ENCODE results near the gene TBX3.

The TBX3 gene

DNA sequence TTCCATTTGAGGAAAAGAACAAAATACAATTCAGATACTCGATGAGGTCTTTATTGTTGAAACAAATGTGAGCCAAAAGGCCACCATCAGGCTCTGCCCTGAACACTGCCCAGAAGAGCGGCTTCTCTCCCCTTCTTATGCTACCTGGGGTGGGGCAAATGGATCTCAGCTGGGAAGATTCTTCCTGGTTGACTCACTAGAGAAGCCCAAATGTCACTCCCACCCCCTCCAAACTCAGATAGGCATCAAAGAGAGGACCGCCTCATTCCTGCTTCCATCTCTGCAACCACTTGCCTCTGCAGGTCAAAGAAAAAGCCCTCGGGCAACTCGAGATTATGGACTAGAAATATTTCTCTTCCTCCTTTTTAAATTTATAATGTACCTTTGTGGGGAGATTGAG lies 55.8 kb downstream of the TBX3 start:
- POLR2A ChIA-PET = no interaction called here
- peaks cover 0 to 11% (median 0%) of the 10 kb centered on the region in 5 experiments for H3K27me3 ChIP-seq (replicated peaks in 2 of 5; ENCODE audit: control insufficient read depth in 4 of 5, insufficient read depth in 5 of 5, low read length in 4 of 5)
- H3K36me3 ChIP-seq (ENCODE audit: control insufficient read depth in 4 of 4, insufficient read depth in 4 of 4, low read length in 3 of 4) = no peaks in the 10 kb centered on the region
- no peak overlapping the region for H3K4me3 ChIP-seq (ENCODE audit: control insufficient read depth in 1 of 7, extremely low read depth in 1 of 7, insufficient read depth in 4 of 7, low read depth in 2 of 7, low read length in 6 of 7)
- 56% methylated on average over 2 of the region's 5 CpGs for WGBS (ENCODE audit: insufficient coverage)
- no peak for DNase-seq
- H3K9me3 ChIP-seq (ENCODE audit: control extremely low read depth in 1 of 5, control insufficient read depth in 4 of 5, insufficient read depth in 2 of 5, low read depth in 1 of 5, low read length in 4 of 5) = no peaks in the 10 kb centered on the region
- CTCF ChIA-PET = no interaction called here
- H3K27ac ChIP-seq (ENCODE audit: insufficient read depth in 1 of 2, low read depth in 1 of 2, low read length in 2 of 2, poor library complexity in 1 of 2, severe bottlenecking in 2 of 2) = no peak overlapping the region
- no peaks in the 10 kb centered on the region for H3K4me1 ChIP-seq (ENCODE audit: control extremely low read depth in 1 of 4, control insufficient read depth in 4 of 4, insufficient read depth in 4 of 4, low read length in 3 of 4)

DNA sequence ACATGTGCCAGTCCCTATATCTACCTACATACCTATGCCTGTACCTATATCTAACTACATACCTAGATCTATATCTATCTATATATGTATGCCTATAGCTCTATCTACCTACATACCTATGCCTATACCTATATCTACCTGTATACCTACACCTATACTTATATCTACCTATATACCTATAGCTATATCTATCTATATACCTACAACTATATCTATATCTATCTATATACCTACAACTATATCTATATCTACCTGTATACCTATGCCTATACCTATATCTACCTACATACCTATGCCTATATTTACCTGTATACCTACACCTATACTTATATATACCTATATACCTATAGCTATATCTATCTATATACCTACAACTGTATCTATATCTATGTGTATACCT lies 56.6 kb downstream of the TBX3 start:
- no peaks in the 10 kb centered on the region for H3K36me3 ChIP-seq (ENCODE audit: control insufficient read depth in 4 of 4, insufficient read depth in 4 of 4, low read length in 3 of 4)
- ChIA-PET CTCF (no interaction called here), POLR2A (no interaction called here)
- H3K27ac ChIP-seq (ENCODE audit: insufficient read depth in 1 of 2, low read depth in 1 of 2, low read length in 2 of 2, poor library complexity in 1 of 2, severe bottlenecking in 2 of 2) = no peak overlapping the region
- H3K27me3 ChIP-seq (replicated peaks in 2 of 5; ENCODE audit: control insufficient read depth in 4 of 5, insufficient read depth in 5 of 5, low read length in 4 of 5) = peaks cover 0 to 11% (median 0%) of the 10 kb centered on the region in 5 experiments
- DNase-seq = no peak
- H3K4me1 ChIP-seq (ENCODE audit: control extremely low read depth in 1 of 4, control insufficient read depth in 4 of 4, insufficient read depth in 4 of 4, low read length in 3 of 4) = no peaks in the 10 kb centered on the region
- H3K4me3 ChIP-seq (ENCODE audit: control insufficient read depth in 1 of 7, extremely low read depth in 1 of 7, insufficient read depth in 4 of 7, low read depth in 2 of 7, low read length in 6 of 7) = no peak overlapping the region
- no peaks in the 10 kb centered on the region for H3K9me3 ChIP-seq (ENCODE audit: control extremely low read depth in 1 of 5, control insufficient read depth in 4 of 5, insufficient read depth in 2 of 5, low read depth in 1 of 5, low read length in 4 of 5)

GRCh38 chr12:114625294-114625851 lies 58.6 kb downstream of the TBX3 start:
- no peaks in the 10 kb centered on the region for H3K9me3 ChIP-seq (ENCODE audit: control extremely low read depth in 1 of 5, control insufficient read depth in 4 of 5, insufficient read depth in 2 of 5, low read depth in 1 of 5, low read length in 4 of 5)
- ChIA-PET CTCF (interaction anchor here (1.8 kb wide), 1 partner anchor 1288 kb away, joined by 5 read pairs; no protein-coding TSS in a partner anchor), POLR2A (interaction anchor here (0.6 kb wide), 1 partner anchor 90 kb away, joined by 3 read pairs; no protein-coding TSS in a partner anchor)
- no peaks in the 10 kb centered on the region for H3K36me3 ChIP-seq (ENCODE audit: control insufficient read depth in 4 of 4, insufficient read depth in 4 of 4, low read length in 3 of 4)
- peaks cover 0 to 12% (median 0%) of the 10 kb centered on the region in 5 experiments for H3K27me3 ChIP-seq (replicated peaks in 2 of 5; ENCODE audit: control insufficient read depth in 4 of 5, insufficient read depth in 5 of 5, low read length in 4 of 5)
- H3K4me1 ChIP-seq (ENCODE audit: control extremely low read depth in 1 of 4, control insufficient read depth in 4 of 4, insufficient read depth in 4 of 4, low read length in 3 of 4) = no peaks in the 10 kb centered on the region
- no peak overlapping the region for H3K4me3 ChIP-seq (ENCODE audit: control insufficient read depth in 1 of 7, extremely low read depth in 1 of 7, insufficient read depth in 4 of 7, low read depth in 2 of 7, low read length in 6 of 7)
- peak; percentile 36 to 62 (median 58) for DNase-seq
- no peak overlapping the region for H3K27ac ChIP-seq (ENCODE audit: insufficient read depth in 1 of 2, low read depth in 1 of 2, low read length in 2 of 2, poor library complexity in 1 of 2, severe bottlenecking in 2 of 2)
- 28% methylated on average over 5 of the region's 7 CpGs for WGBS (ENCODE audit: insufficient coverage)

GRCh38 chr12:114623737-114624136 lies 60.2 kb downstream of the TBX3 start:
- Histone ChIP-seq H3K27me3 (replicated peaks in 2 of 5; ENCODE audit: control insufficient read depth in 4 of 5, insufficient read depth in 5 of 5, low read length in 4 of 5) (peaks cover 0 to 9% (median 0%) of the 10 kb centered on the region in 5 experiments), H3K9me3 (ENCODE audit: control extremely low read depth in 1 of 5, control insufficient read depth in 4 of 5, insufficient read depth in 2 of 5, low read depth in 1 of 5, low read length in 4 of 5) (no peaks in the 10 kb centered on the region), H3K4me1 (ENCODE audit: control extremely low read depth in 1 of 4, control insufficient read depth in 4 of 4, insufficient read depth in 4 of 4, low read length in 3 of 4) (no peaks in the 10 kb centered on the region), H3K36me3 (ENCODE audit: control insufficient read depth in 4 of 4, insufficient read depth in 4 of 4, low read length in 3 of 4) (no peaks in the 10 kb centered on the region), H3K4me3 (ENCODE audit: control insufficient read depth in 1 of 7, extremely low read depth in 1 of 7, insufficient read depth in 4 of 7, low read depth in 2 of 7, low read length in 6 of 7) (no peak overlapping the region), H3K27ac (ENCODE audit: insufficient read depth in 1 of 2, low read depth in 1 of 2, low read length in 2 of 2, poor library complexity in 1 of 2, severe bottlenecking in 2 of 2) (no peak overlapping the region)
- DNase-seq = no peak
- POLR2A ChIA-PET = no interaction called here
- CTCF ChIA-PET = interaction anchor here (0.8 to 1.3 kb wide), 3 partner anchors 12 to 1126 kb away, joined by 3 to 4 read pairs (median 3); no protein-coding TSS in a partner anchor

Measured in common myeloid progenitor, CD34-positive (primary cell).